GM12878 (cell line): ENCODE data around the gene PLK5. TPM values are rescaled to one million over a fixed set of nuclear protein-coding genes. Genes with fewer than 3 reads are reported as not detected.
A peak's percentile ranks its signal among the peaks of the same experiment; 100 is the strongest.

ENCODE experiments used
- BCL11A ChIP-seq: IDR thresholded peaks from 2 replicates; pipeline ENCODE4 v1.6.1; 2011; ENCODE audit warnings: low read depth, low read length
- CBFB ChIP-seq: IDR thresholded peaks from 2 replicates; pipeline ENCODE4 v1.6.1; 2016; ENCODE audit warnings: antibody characterized with exemption, low read depth
- CEBPZ ChIP-seq: fragments of 150-350 bp; IDR thresholded peaks from 2 replicates; pipeline ENCODE4 v1.6.1; 2016; ENCODE audit warnings: low read depth, low read length
- CHD1 ChIP-seq: IDR thresholded peaks from 2 replicates; pipeline ENCODE4 v1.6.1; 2012; ENCODE audit warnings: low read depth, low read length, improper control_type of control experiment
- CREM ChIP-seq: IDR thresholded peaks from 2 replicates; pipeline ENCODE4 v1.6.1; 2014; ENCODE audit warnings: antibody characterized with exemption, low read depth
- E2F4 ChIP-seq: IDR thresholded peaks from 2 replicates; pipeline ENCODE4 v1.6.1; 2012; ENCODE audit warnings: low read depth, low read length, improper control_type of control experiment
- ELK1 ChIP-seq: IDR thresholded peaks from 2 replicates; pipeline ENCODE4 v1.6.1; 2012; ENCODE audit warnings: low read depth, low read length, improper control_type of control experiment
- FOXK2 ChIP-seq: fragments of 450-650 bp; IDR thresholded peaks from 2 replicates; pipeline ENCODE4 v1.6.1; 2017; ENCODE audit warnings: mild to moderate bottlenecking, moderate library complexity
- HDAC6 ChIP-seq: fragments of 200-600 bp; sonication (generic); IDR thresholded peaks from one replicate; pipeline ENCODE4 v1.8.0; 2017; ENCODE audit warnings: antibody characterized with exemption; ENCODE audit not compliant: unreplicated experiment
- HDGF ChIP-seq: fragments of 450-650 bp; IDR thresholded peaks from 2 replicates; pipeline ENCODE4 v1.6.1; 2016; ENCODE audit warnings: antibody characterized with exemption
- IKZF1 ChIP-seq: fragments of 450-650 bp; conservative IDR thresholded peaks from 2 replicates; pipeline ENCODE4 v1.6.1; 2017; ENCODE audit warnings: antibody characterized with exemption, mild to moderate bottlenecking
- KDM1A ChIP-seq: fragments of 200-600 bp; sonication (generic); IDR thresholded peaks from 2 replicates; pipeline ENCODE4 v1.6.1; 2016; ENCODE audit warnings: borderline replicate concordance
- MTA3 ChIP-seq: IDR thresholded peaks from 2 replicates; pipeline ENCODE4 v1.6.1; 2012; ENCODE audit warnings: low read length, inconsistent platforms, borderline replicate concordance
- MYB ChIP-seq: fragments of 150-350 bp; IDR thresholded peaks from 2 replicates; pipeline ENCODE4 v1.6.1; 2014; ENCODE audit warnings: mild to moderate bottlenecking, low read depth, low read length, borderline replicate concordance
- PAX8 ChIP-seq: fragments of 450-650 bp; IDR thresholded peaks from 2 replicates; pipeline ENCODE4 v1.6.1; 2017; ENCODE audit warnings: mild to moderate bottlenecking, moderate library complexity
- RFX5 ChIP-seq: IDR thresholded peaks from 2 replicates; pipeline ENCODE4 v1.6.1; 2011; ENCODE audit warnings: low read depth, low read length, improper control_type of control experiment
- SMC3 ChIP-seq: IDR thresholded peaks from 2 replicates; pipeline ENCODE4 v1.6.1; 2011; ENCODE audit warnings: low read length, improper control_type of control experiment, borderline replicate concordance
- YY1 ChIP-seq: IDR thresholded peaks from 2 replicates; pipeline ENCODE4 v1.6.1; 2011; ENCODE audit warnings: low read depth, mild to moderate bottlenecking, low read length
- ZBED1 ChIP-seq: IDR thresholded peaks from 2 replicates; pipeline ENCODE4 v1.6.1; 2016; ENCODE audit warnings: borderline replicate concordance
- ZBTB4 ChIP-seq: fragments of 450-650 bp; formaldehyde crosslinking; IDR thresholded peaks from 2 replicates; pipeline ENCODE4 v1.4.0; 2022; ENCODE audit warnings: mild to moderate bottlenecking, moderate library complexity
- ZNF207 ChIP-seq: fragments of 450-650 bp; IDR thresholded peaks from 2 replicates; pipeline ENCODE4 v1.6.1; 2014; ENCODE audit warnings: antibody characterized with exemption, mild to moderate bottlenecking, borderline replicate concordance
- polyA plus RNA-seq, 11 experiments: library from polyadenylated mRNA; depleted of rRNA in 4 of 11; unstranded in 6 of 11; stranded (reverse) in 5 of 11; fragments of >200 nt; fragmentation: Nextera tagmentation in 4 of 11; fragmentation: Illumina TruSeq in 1 of 11; extraction: Ambion mirVana in 4 of 11; extraction: Trizol in 1 of 11; gene quantifications; 1 replicate in 1 of 11; 2 replicates in 10 of 11; pipeline versions ENCODE4 v1.2.1 to v1.2.3, GENCODE V29; 2011 to 2016; ENCODE audit warnings: inconsistent platforms in 2 of 11, missing spikeins in 2 of 11, low read depth in 1 of 11
- total RNA-seq, 4 experiments: library from RNA; depleted of rRNA in 3 of 4; stranded (reverse); fragments of >200 nt in 3 of 4; fragmentation: Illumina TruSeq in 1 of 4; extraction: Trizol in 1 of 4; gene quantifications; 2 replicates each; pipeline versions ENCODE4 v1.2.1 to v1.2.3, GENCODE V29; 2013 to 2021

The PLK5 gene
- total and polyA plus RNA-seq, 10 of the 15 experiments (the other 5 are each of a cell fraction or from before 2014, with no cell fraction given), result 0.13 TPM; not detected in 9

- 0 out of 2 replicates have a peak, but pooled peaks have one; percentile 25 for TF ChIP-seq BCL11A
- no peak for TF ChIP-seq MTA3
- peak; percentile 67 for TF ChIP-seq ELK1
- TF ChIP-seq KDM1A, result no peak
- peak; percentile 98 for TF ChIP-seq ZNF207
- TF ChIP-seq MYB, result no peak
- no peak for TF ChIP-seq CEBPZ
- TF ChIP-seq CREM, result peak; percentile 70; the same call in 1 of the 2 replicates
- TF ChIP-seq ZBTB4 (CRISPR knock-in tag), result no peak
- TF ChIP-seq RFX5, result no peak
- TF ChIP-seq HDGF, result 0 out of 2 replicates have a peak, but pooled peaks have one; percentile 60
- TF ChIP-seq IKZF1, result peak; percentile 72
- TF ChIP-seq CBFB, result no peak
- TF ChIP-seq PAX8, result no peak
- no peak for TF ChIP-seq E2F4
- TF ChIP-seq FOXK2, result no peak
- peak; percentile 40; the same call in 1 of the 2 replicates for TF ChIP-seq YY1
- no peak for TF ChIP-seq ZBED1
- TF ChIP-seq SMC3, result no peak
- no peak for TF ChIP-seq HDAC6
- no peak for TF ChIP-seq CHD1
These were observed 44.8 kb upstream of the PLK5 start, which contains the start of gene C19orf25 (continued) for GRCh38 chr19:1478934-1479707.
